22Rv1 (cell line): ENCODE measurements around the gene TRPC4AP.

Source experiments
- CTCF ChIP-seq: fragments of 450-650 bp; IDR thresholded peaks from 2 replicates; pipeline ENCODE4 v1.5.1; 2017; ENCODE audit warnings: mild to moderate bottlenecking
- ZFX ChIP-seq: fragments of 450-650 bp; IDR thresholded peaks from 2 replicates; pipeline ENCODE4 v1.6.1; 2017; ENCODE audit warnings: antibody characterized with exemption, borderline replicate concordance

GRCh38 chr20:34992751-34993417 lies 99.7 kb downstream of the TRPC4AP start:
- TF ChIP-seq CTCF (no peak), ZFX (no peak)
